GM23338 (cell line): ENCODE measurements around the gene GRIN2C. TPM values are rescaled to one million over a fixed set of nuclear protein-coding genes. Genes with fewer than 3 reads are reported as not detected.

Experiments used
- ATAC-seq: fragments of 200-7000 bp; cut with Tn5 transposase; 3 replicates; pipeline ENCODE4 v1.9.1; 2020
- DNase-seq: peaks from one replicate; pipeline ENCODE4 v3.0.0-alpha.2; 2015; ENCODE audit warnings: low spot score
- H2AFZ ChIP-seq: fragments of 200-600 bp; sonication (generic); 2 replicates; pipeline ENCODE4 v1.8.0; 2016; ENCODE audit warnings: antibody characterized with exemption, mild to moderate bottlenecking, moderate library complexity
- H3F3A ChIP-seq: fragments of 200-600 bp; sonication (generic); replicated peaks from 2 replicates; pipeline ENCODE4 v1.8.0; 2017; ENCODE audit warnings: antibody characterized with exemption, mixed run types, low read depth
- H3K27ac ChIP-seq: fragments of 200-600 bp; sonication (generic); 2 replicates; pipeline ENCODE4 v1.6.1; 2016; ENCODE audit warnings: low read depth
- H3K27me3 ChIP-seq: fragments of 200-600 bp; sonication (generic); 2 replicates; pipeline ENCODE4 v1.8.0; 2016; ENCODE audit warnings: mild to moderate bottlenecking, mixed run types, moderate library complexity; ENCODE audit not compliant: insufficient read depth
- H3K36me3 ChIP-seq: fragments of 200-600 bp; sonication (generic); 2 replicates; pipeline ENCODE4 v1.8.0; 2016; ENCODE audit warnings: mild to moderate bottlenecking; ENCODE audit not compliant: insufficient read depth
- H3K4me1 ChIP-seq: fragments of 200-600 bp; sonication (generic); 2 replicates; pipeline ENCODE4 v1.8.0; 2016; ENCODE audit warnings: mild to moderate bottlenecking, moderate library complexity; ENCODE audit not compliant: insufficient read depth
- H3K4me2 ChIP-seq: fragments of 200-600 bp; sonication (generic); 2 replicates; pipeline ENCODE4 v1.7.1; 2017; ENCODE audit warnings: mixed run types
- H3K4me3 ChIP-seq: fragments of 200-600 bp; sonication (generic); 2 replicates; pipeline ENCODE4 v1.6.1; 2016; ENCODE audit warnings: mixed run types
- H3K79me2 ChIP-seq: fragments of 200-600 bp; sonication (generic); replicated peaks from 2 replicates; pipeline ENCODE4 v1.8.0; 2017; ENCODE audit warnings: mild to moderate bottlenecking; ENCODE audit not compliant: insufficient read depth
- H3K9me2 ChIP-seq: fragments of 200-600 bp; sonication (generic); 2 replicates; pipeline ENCODE4 v1.8.0; 2017; ENCODE audit not compliant: insufficient read depth
- H4K20me1 ChIP-seq: fragments of 200-600 bp; sonication (generic); replicated peaks from 2 replicates; pipeline ENCODE4 v1.8.0; 2017; ENCODE audit warnings: mild to moderate bottlenecking; ENCODE audit not compliant: insufficient read depth
- H3K27ac Mint-ChIP-seq: 2 replicates; pipeline ENCODE4 v1.8.0; 2020; ENCODE audit warnings: inconsistent platforms, mild to moderate bottlenecking, moderate library complexity, mixed read lengths
- H3K27me3 Mint-ChIP-seq: 3 replicates; pipeline ENCODE4 v1.8.0; 2022; ENCODE audit warnings: low read depth, mild to moderate bottlenecking, moderate library complexity, mixed read lengths, inconsistent platforms; ENCODE audit not compliant: insufficient read depth, poor library complexity
- H3K36me3 Mint-ChIP-seq: 3 replicates; pipeline ENCODE4 v1.8.0; 2021; ENCODE audit warnings: low read depth, mild to moderate bottlenecking, inconsistent platforms, moderate library complexity, mixed read lengths
- H3K4me1 Mint-ChIP-seq: 3 replicates; pipeline ENCODE4 v1.8.0; 2020; ENCODE audit warnings: mild to moderate bottlenecking, inconsistent platforms, mixed read lengths
- H3K4me3 Mint-ChIP-seq: 3 replicates; pipeline ENCODE4 v1.8.0; 2021; ENCODE audit warnings: moderate library complexity, mild to moderate bottlenecking, inconsistent platforms, mixed read lengths
- H3K9me3 Mint-ChIP-seq: 3 replicates; pipeline ENCODE4 v1.8.0; 2020; ENCODE audit warnings: moderate library complexity, mild to moderate bottlenecking, inconsistent platforms, mixed read lengths
- CREB1 ChIP-seq: fragments of 250-450 bp; sonication (Bioruptor Pico); IDR thresholded peaks from 2 replicates; pipeline ENCODE4 v1.5.0; 2020; ENCODE audit warnings: low read depth, mild to moderate bottlenecking, moderate library complexity
- CTCF ChIP-seq, 2 experiments: fragments of 200-600 bp in 1 of 2; sonication (generic) in 1 of 2; conservative IDR thresholded peaks; 2 replicates each; pipeline versions ENCODE4 v1.5.1 to v1.6.1; 2016 to 2017; ENCODE audit warnings: antibody characterized with exemption in 2 of 2, low read depth in 2 of 2, mild to moderate bottlenecking in 2 of 2, moderate library complexity in 1 of 2
- ETS1 ChIP-seq: IDR thresholded peaks from 2 replicates; pipeline ENCODE4 v1.6.1; 2016; ENCODE audit warnings: antibody characterized with exemption
- EZH2 ChIP-seq: fragments of 200-600 bp; sonication (generic); IDR thresholded peaks from one replicate; pipeline ENCODE4 v1.8.0; 2017; ENCODE audit warnings: antibody characterized with exemption, mild to moderate bottlenecking, low read depth; ENCODE audit not compliant: unreplicated experiment
- EZH2phosphoT487 ChIP-seq: fragments of 200-600 bp; sonication (generic); IDR thresholded peaks from one replicate; pipeline ENCODE4 v1.8.1; 2018; ENCODE audit warnings: antibody characterized with exemption; ENCODE audit not compliant: unreplicated experiment
- JUNB ChIP-seq: IDR thresholded peaks from one replicate; pipeline ENCODE4 v1.6.1; 2016; ENCODE audit warnings: antibody characterized with exemption; ENCODE audit not compliant: unreplicated experiment
- NANOG ChIP-seq: IDR thresholded peaks from 2 replicates; pipeline ENCODE4 v1.6.1; 2016; ENCODE audit warnings: antibody characterized with exemption, borderline replicate concordance
- POLR2AphosphoS5 ChIP-seq: IDR thresholded peaks from 2 replicates; pipeline ENCODE4 v1.6.1; 2016; ENCODE audit warnings: antibody characterized with exemption, low read depth
- STAT1 ChIP-seq: IDR thresholded peaks from one replicate; pipeline ENCODE4 v1.6.1; 2016; ENCODE audit warnings: antibody characterized with exemption; ENCODE audit not compliant: unreplicated experiment
- ZNF114 ChIP-seq: fragments of 250-450 bp; sonication (Bioruptor Pico); IDR thresholded peaks from 2 replicates; pipeline ENCODE4 v1.5.0; 2020; ENCODE audit warnings: mild to moderate bottlenecking, moderate library complexity
- ZNF331 ChIP-seq: fragments of 250-450 bp; sonication (Bioruptor Pico); IDR thresholded peaks from 2 replicates; pipeline ENCODE4 v1.5.0; 2020; ENCODE audit warnings: low read depth, mild to moderate bottlenecking, moderate library complexity
- polyA plus RNA-seq: library from polyadenylated mRNA; unstranded; fragments of >200 nt; fragmentation: Nextera tagmentation; extraction: Ambion mirVana; gene quantifications from 2 replicates; pipeline ENCODE4 v1.2.1, GENCODE V29; 2016
- total RNA-seq: library from RNA; depleted of rRNA; stranded (reverse); fragments of >200 nt; shearing (Covaris generic); gene quantifications from 2 replicates; pipeline ENCODE4 v1.2.3, GENCODE V29; 2014
- TF ChIP-seq, protein P1 (sequence below): IDR thresholded peaks from one replicate; pipeline ENCODE4 v1.6.1; 2018; ENCODE audit warnings: antibody characterized with exemption; ENCODE audit not compliant: unreplicated experiment
- TF ChIP-seq, protein P2 (sequence below): fragments of 250-450 bp; sonication (Bioruptor Pico); IDR thresholded peaks from 2 replicates; pipeline ENCODE4 v1.5.0; 2020; ENCODE audit warnings: mild to moderate bottlenecking, moderate library complexity

The GRIN2C gene
- total and polyA plus RNA-seq, 2 experiments from 2014 or later, result 0.10 to 0.19 TPM

GRCh38 chr17:74808714-74809430 lies 50.8 kb downstream of the GRIN2C start:
- H3K27me3 ChIP-seq, result no peaks in the 10 kb centered on the region

More at GRCh38 chr17:74808714-74809430, 50.8 kb downstream of the GRIN2C start:
- H2AFZ ChIP-seq, result no peak overlapping the region
- H3K4me3 Mint-ChIP-seq, result no peak overlapping the region
- no peaks in the 10 kb centered on the region for H3K9me2 ChIP-seq
- H3K4me3 ChIP-seq, result no peak overlapping the region
- H3K4me1 Mint-ChIP-seq, result no peaks in the 10 kb centered on the region
- no peak overlapping the region for H3K27ac Mint-ChIP-seq
- H3K4me1 ChIP-seq, result no peaks in the 10 kb centered on the region
- H3K27me3 Mint-ChIP-seq, result peaks cover 6% of the 10 kb centered on the region
- H3F3A ChIP-seq, result no peaks in the 10 kb centered on the region
- no peaks in the 10 kb centered on the region for H3K36me3 ChIP-seq
- no peaks in the 10 kb centered on the region for H3K79me2 ChIP-seq
- H4K20me1 ChIP-seq, result peaks cover 8% of the 10 kb centered on the region; the same call in 1 of the 2 replicates
- H3K9me3 Mint-ChIP-seq, result no peaks in the 10 kb centered on the region
- DNase-seq, result no peak
- peaks cover 3% of the 10 kb centered on the region for H3K36me3 Mint-ChIP-seq
- H3K27ac ChIP-seq, result no peak overlapping the region
- TF ChIP-seq, protein P1, sequence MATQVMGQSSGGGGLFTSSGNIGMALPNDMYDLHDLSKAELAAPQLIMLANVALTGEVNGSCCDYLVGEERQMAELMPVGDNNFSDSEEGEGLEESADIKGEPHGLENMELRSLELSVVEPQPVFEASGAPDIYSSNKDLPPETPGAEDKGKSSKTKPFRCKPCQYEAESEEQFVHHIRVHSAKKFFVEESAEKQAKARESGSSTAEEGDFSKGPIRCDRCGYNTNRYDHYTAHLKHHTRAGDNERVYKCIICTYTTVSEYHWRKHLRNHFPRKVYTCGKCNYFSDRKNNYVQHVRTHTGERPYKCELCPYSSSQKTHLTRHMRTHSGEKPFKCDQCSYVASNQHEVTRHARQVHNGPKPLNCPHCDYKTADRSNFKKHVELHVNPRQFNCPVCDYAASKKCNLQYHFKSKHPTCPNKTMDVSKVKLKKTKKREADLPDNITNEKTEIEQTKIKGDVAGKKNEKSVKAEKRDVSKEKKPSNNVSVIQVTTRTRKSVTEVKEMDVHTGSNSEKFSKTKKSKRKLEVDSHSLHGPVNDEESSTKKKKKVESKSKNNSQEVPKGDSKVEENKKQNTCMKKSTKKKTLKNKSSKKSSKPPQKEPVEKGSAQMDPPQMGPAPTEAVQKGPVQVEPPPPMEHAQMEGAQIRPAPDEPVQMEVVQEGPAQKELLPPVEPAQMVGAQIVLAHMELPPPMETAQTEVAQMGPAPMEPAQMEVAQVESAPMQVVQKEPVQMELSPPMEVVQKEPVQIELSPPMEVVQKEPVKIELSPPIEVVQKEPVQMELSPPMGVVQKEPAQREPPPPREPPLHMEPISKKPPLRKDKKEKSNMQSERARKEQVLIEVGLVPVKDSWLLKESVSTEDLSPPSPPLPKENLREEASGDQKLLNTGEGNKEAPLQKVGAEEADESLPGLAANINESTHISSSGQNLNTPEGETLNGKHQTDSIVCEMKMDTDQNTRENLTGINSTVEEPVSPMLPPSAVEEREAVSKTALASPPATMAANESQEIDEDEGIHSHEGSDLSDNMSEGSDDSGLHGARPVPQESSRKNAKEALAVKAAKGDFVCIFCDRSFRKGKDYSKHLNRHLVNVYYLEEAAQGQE, result no peak
- TF ChIP-seq EZH2phosphoT487 (no peak), ETS1 (no peak), STAT1 (no peak), NANOG (no peak), CTCF (conservative IDR thresholded peaks at IDR 0.05; ENCODE audit: low read depth in 2 of 2) (no peak), JUNB (no peak), CREB1 (CRISPR knock-in tag) (no peak), ZNF331 (no peak), EZH2 (no peak), ZNF114 (CRISPR knock-in tag) (no peak), POLR2AphosphoS5 (no peak)
- TF ChIP-seq, protein P2, sequence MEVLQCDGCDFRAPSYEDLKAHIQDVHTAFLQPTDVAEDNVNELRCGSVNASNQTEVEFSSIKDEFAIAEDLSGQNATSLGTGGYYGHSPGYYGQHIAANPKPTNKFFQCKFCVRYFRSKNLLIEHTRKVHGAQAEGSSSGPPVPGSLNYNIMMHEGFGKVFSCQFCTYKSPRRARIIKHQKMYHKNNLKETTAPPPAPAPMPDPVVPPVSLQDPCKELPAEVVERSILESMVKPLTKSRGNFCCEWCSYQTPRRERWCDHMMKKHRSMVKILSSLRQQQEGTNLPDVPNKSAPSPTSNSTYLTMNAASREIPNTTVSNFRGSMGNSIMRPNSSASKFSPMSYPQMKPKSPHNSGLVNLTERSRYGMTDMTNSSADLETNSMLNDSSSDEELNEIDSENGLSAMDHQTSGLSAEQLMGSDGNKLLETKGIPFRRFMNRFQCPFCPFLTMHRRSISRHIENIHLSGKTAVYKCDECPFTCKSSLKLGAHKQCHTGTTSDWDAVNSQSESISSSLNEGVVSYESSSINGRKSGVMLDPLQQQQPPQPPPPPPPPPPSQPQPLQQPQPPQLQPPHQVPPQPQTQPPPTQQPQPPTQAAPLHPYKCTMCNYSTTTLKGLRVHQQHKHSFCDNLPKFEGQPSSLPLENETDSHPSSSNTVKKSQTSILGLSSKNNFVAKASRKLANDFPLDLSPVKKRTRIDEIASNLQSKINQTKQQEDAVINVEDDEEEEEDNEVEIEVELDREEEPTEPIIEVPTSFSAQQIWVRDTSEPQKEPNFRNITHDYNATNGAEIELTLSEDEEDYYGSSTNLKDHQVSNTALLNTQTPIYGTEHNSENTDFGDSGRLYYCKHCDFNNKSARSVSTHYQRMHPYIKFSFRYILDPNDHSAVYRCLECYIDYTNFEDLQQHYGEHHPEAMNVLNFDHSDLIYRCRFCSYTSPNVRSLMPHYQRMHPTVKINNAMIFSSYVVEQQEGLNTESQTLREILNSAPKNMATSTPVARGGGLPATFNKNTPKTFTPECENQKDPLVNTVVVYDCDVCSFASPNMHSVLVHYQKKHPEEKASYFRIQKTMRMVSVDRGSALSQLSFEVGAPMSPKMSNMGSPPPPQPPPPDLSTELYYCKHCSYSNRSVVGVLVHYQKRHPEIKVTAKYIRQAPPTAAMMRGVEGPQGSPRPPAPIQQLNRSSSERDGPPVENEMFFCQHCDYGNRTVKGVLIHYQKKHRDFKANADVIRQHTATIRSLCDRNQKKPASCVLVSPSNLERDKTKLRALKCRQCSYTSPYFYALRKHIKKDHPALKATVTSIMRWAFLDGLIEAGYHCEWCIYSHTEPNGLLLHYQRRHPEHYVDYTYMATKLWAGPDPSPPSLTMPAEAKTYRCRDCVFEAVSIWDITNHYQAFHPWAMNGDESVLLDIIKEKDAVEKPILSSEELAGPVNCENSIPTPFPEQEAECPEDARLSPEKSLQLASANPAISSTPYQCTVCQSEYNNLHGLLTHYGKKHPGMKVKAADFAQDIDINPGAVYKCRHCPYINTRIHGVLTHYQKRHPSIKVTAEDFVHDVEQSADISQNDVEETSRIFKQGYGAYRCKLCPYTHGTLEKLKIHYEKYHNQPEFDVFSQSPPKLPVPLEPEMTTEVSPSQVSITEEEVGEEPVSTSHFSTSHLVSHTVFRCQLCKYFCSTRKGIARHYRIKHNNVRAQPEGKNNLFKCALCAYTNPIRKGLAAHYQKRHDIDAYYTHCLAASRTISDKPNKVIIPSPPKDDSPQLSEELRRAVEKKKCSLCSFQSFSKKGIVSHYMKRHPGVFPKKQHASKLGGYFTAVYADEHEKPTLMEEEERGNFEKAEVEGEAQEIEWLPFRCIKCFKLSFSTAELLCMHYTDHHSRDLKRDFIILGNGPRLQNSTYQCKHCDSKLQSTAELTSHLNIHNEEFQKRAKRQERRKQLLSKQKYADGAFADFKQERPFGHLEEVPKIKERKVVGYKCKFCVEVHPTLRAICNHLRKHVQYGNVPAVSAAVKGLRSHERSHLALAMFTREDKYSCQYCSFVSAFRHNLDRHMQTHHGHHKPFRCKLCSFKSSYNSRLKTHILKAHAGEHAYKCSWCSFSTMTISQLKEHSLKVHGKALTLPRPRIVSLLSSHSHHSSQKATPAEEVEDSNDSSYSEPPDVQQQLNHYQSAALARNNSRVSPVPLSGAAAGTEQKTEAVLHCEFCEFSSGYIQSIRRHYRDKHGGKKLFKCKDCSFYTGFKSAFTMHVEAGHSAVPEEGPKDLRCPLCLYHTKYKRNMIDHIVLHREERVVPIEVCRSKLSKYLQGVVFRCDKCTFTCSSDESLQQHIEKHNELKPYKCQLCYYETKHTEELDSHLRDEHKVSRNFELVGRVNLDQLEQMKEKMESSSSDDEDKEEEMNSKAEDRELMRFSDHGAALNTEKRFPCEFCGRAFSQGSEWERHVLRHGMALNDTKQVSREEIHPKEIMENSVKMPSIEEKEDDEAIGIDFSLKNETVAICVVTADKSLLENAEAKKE (CRISPR knock-in tag), result no peak
- no peak for ATAC-seq
- H3K4me2 ChIP-seq, result no peak overlapping the region
